Measurements from ENCODE around the gene HEATR9.
A peak's percentile ranks its signal among the peaks of the same experiment; 100 is the strongest.

The HEATR9 gene

DNA sequence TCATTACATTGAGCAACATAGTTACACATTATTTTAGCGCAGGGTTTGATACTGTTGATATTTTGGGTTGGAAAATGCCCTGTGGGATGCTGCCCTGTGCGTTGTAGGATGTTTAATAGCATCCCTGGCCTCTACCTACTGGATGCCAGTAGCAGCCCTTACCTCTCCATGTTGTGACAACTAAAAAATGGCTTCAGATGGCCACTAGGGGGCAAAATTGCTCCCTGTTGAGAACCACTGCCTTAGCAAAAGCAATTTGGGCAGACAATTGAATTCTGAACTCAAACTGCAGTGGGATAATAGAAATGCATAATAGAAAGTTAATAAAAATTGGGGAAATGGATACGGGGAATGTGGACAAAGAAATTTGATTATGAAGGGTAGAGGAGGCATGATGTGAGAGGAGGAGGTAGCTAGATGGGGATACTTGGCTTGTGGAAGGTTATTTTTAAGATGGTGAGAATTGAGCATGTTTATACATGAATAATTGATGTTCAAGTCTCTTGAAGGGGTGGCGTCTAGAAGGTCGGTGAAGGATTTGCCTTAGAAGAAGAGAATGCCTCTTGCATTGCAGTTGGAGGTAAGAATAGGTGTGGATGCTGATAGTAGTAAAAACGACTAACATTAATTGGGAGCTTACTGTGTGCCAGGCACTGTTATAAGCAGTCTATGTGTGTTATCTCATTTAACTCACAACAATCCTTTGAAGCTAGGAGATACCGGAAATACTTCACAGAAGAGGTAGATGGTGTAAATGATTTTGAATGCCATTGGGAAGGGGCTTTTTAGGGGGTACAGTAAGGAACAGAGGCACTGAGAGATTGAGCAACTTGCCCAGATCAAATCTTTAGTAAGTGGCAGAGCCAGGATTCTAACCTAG is 19.0 kb downstream of the HEATR9 start:
- Histone ChIP-seq H3K36me3 (ENCODE audit: low read length) (peaks cover 28% of the 10 kb centered on the region), H3K4me3 (ENCODE audit: insufficient read depth, low read length, poor library complexity, severe bottlenecking) (no peak overlapping the region), H2AFZ (ENCODE audit: low read depth, low read length, severe bottlenecking) (no peak overlapping the region)

DNA sequence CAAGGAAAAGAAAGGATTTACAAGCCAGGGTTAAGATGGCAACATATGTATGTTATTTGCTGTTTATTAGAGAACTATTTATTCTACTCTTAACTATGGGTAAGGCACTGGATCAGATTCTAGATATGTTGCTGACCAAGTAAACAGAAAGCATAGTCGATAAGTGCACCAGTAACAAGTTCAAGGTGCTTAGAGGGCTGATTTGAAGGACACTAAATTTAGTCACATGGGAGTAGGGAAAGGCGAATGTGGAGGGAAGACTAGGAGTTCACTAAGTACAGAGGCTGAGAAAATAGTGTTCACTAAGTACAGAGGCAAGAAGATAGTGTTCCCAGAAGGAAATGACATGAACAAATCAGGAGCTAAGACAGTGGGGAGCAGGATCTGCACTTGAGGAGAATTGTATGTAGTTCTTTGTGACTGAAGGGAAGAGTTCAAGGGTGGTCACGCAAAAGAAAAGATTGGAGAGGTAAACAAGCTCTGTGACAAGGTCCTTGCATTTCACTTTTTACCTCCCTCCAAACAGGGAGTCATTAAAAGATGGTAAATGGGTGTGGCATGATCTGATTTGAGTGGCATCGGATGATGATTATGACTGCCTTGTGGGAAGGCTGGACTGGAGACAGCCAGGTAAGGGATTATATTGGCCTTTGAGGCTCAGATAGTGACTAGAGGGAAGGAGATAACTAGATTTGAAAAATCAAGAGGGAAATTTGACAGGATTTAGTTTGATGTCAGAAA is 20.9 kb downstream of the HEATR9 start:
- Histone ChIP-seq H3K9ac (ENCODE audit: low read length) (no peak overlapping the region), H3K27ac (ENCODE audit: low read depth, low read length) (no peak overlapping the region), H3K79me2 (ENCODE audit: insufficient read depth, low read length) (peaks cover 9% of the 10 kb centered on the region), H4K20me1 (ENCODE audit: low read depth, low read length) (peaks cover 4% of the 10 kb centered on the region; the same call in 1 of the 2 replicates), H3K27me3 (ENCODE audit: low read length) (no peaks in the 10 kb centered on the region), H3K9me2 (replicated peaks; ENCODE audit: insufficient read depth, low read length) (no peaks in the 10 kb centered on the region), H3F3A (ENCODE audit: insufficient read depth) (peaks cover 10% of the 10 kb centered on the region; the same call in 1 of the 2 replicates), H3K4me3 (ENCODE audit: insufficient read depth, low read length, poor library complexity, severe bottlenecking) (no peak overlapping the region), H3K9me3 (ENCODE audit: insufficient read depth, low read length) (no peaks in the 10 kb centered on the region), H2AFZ (ENCODE audit: low read depth, low read length, severe bottlenecking) (no peak overlapping the region), H3K4me2 (ENCODE audit: low read depth, low read length, poor library complexity, severe bottlenecking) (no peak overlapping the region), H3K36me3 (ENCODE audit: low read length) (peaks cover 42% of the 10 kb centered on the region)
- TF ChIP-seq, protein P1, sequence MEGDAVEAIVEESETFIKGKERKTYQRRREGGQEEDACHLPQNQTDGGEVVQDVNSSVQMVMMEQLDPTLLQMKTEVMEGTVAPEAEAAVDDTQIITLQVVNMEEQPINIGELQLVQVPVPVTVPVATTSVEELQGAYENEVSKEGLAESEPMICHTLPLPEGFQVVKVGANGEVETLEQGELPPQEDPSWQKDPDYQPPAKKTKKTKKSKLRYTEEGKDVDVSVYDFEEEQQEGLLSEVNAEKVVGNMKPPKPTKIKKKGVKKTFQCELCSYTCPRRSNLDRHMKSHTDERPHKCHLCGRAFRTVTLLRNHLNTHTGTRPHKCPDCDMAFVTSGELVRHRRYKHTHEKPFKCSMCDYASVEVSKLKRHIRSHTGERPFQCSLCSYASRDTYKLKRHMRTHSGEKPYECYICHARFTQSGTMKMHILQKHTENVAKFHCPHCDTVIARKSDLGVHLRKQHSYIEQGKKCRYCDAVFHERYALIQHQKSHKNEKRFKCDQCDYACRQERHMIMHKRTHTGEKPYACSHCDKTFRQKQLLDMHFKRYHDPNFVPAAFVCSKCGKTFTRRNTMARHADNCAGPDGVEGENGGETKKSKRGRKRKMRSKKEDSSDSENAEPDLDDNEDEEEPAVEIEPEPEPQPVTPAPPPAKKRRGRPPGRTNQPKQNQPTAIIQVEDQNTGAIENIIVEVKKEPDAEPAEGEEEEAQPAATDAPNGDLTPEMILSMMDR (IDR thresholded peaks at IDR 0.05; ENCODE audit: insufficient read depth, low read length, poor library complexity, severe bottlenecking): no peak
- no peak for TF ChIP-seq EZH2phosphoT487 (conservative IDR thresholded peaks at IDR 0.05; ENCODE audit: low read length)

More for the DNA sequence above, 19.0 kb downstream of the HEATR9 start:
- TF ChIP-seq, protein P1 (IDR thresholded peaks at IDR 0.05; ENCODE audit: insufficient read depth, low read length, poor library complexity, severe bottlenecking): peak; percentile 87
- no peak for TF ChIP-seq EZH2phosphoT487 (conservative IDR thresholded peaks at IDR 0.05; ENCODE audit: low read length)
- Histone ChIP-seq H3F3A (ENCODE audit: insufficient read depth) (peaks cover 10% of the 10 kb centered on the region; the same call in 1 of the 2 replicates), H3K9ac (ENCODE audit: low read length) (no peak overlapping the region), H3K4me2 (ENCODE audit: low read depth, low read length, poor library complexity, severe bottlenecking) (no peak overlapping the region), H3K9me2 (replicated peaks; ENCODE audit: insufficient read depth, low read length) (no peaks in the 10 kb centered on the region), H3K9me3 (ENCODE audit: insufficient read depth, low read length) (no peaks in the 10 kb centered on the region), H3K27ac (ENCODE audit: low read depth, low read length) (no peak overlapping the region), H3K79me2 (ENCODE audit: insufficient read depth, low read length) (no peaks in the 10 kb centered on the region), H3K27me3 (ENCODE audit: low read length) (no peaks in the 10 kb centered on the region), H4K20me1 (ENCODE audit: low read depth, low read length) (peaks cover 4% of the 10 kb centered on the region; the same call in 1 of the 2 replicates)

DNA sequence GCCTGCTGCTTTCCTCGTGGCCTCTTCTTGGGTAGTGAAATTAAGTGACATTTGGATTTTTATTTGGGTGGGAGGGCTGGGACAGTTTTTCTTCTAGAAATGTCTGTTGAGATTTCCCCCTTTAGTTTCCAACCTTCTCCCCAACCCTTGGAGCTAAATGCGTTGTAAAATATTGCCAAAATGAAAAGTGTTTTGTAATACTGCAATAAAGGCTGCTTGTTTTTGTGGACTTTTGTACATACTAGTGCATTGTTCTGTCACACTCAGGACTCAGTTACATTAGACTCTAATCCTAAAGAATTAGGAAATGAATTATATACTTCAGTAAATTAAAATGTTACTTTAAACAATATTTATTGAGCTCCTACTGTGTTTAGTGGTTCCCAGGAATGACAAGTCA is 21.7 kb downstream of the HEATR9 start:
- peaks cover 4% of the 10 kb centered on the region; the same call in 1 of the 2 replicates for H4K20me1 ChIP-seq (ENCODE audit: low read depth, low read length)
- H3K36me3 ChIP-seq (ENCODE audit: low read length): peaks cover 47% of the 10 kb centered on the region
- H3K27me3 ChIP-seq (ENCODE audit: low read length): no peaks in the 10 kb centered on the region
- H3K4me2 ChIP-seq (ENCODE audit: low read depth, low read length, poor library complexity, severe bottlenecking): no peak overlapping the region
- H3K9me2 ChIP-seq (replicated peaks; ENCODE audit: insufficient read depth, low read length): no peaks in the 10 kb centered on the region
- H3K79me2 ChIP-seq (ENCODE audit: insufficient read depth, low read length): peaks cover 9% of the 10 kb centered on the region
- peaks cover 10% of the 10 kb centered on the region; the same call in 1 of the 2 replicates for H3F3A ChIP-seq (ENCODE audit: insufficient read depth)
- no peak overlapping the region for H3K4me3 ChIP-seq (ENCODE audit: insufficient read depth, low read length, poor library complexity, severe bottlenecking)
- no peak overlapping the region for H2AFZ ChIP-seq (ENCODE audit: low read depth, low read length, severe bottlenecking)
- H3K27ac ChIP-seq (ENCODE audit: low read depth, low read length): no peak overlapping the region
- H3K9ac ChIP-seq (ENCODE audit: low read length): no peak overlapping the region
- no peaks in the 10 kb centered on the region for H3K9me3 ChIP-seq (ENCODE audit: insufficient read depth, low read length)
- TF ChIP-seq EZH2phosphoT487 (conservative IDR thresholded peaks at IDR 0.05; ENCODE audit: low read length): no peak
- TF ChIP-seq, protein P1 (IDR thresholded peaks at IDR 0.05; ENCODE audit: insufficient read depth, low read length, poor library complexity, severe bottlenecking): no peak
